Endothelial cell of umbilical vein (primary cell): ENCODE measurements around the gene NOTCH3. TPM values are rescaled to one million over a fixed set of nuclear protein-coding genes. Genes with fewer than 3 reads are reported as not detected.

ENCODE experiments used
- BruUV-seq: library from RNA; stranded (reverse); fragments of 400-500 nt; replicated peaks from 2 replicates; lab custom pipeline; 2021; lab: Mats Ljungman, UMichigan
- CTCF ChIA-PET: fragments of 300-600, 350-600 bp; sonication (Branson Sonifier 250); formaldehyde crosslinking; loops from one replicate; lab custom pipeline; 2021; ENCODE audit warnings: antibody characterized with exemption, inconsistent platforms; lab: Charles Lee
- POLR2A ChIA-PET: fragments of 300-600, 350-600 bp; sonication (Branson Sonifier 250); formaldehyde crosslinking; loops from one replicate; lab custom pipeline; 2021; ENCODE audit warnings: antibody characterized with exemption, inconsistent platforms; lab: Charles Lee
- DNase-seq: peaks from one replicate; pipeline ENCODE4 v3.0.0-alpha.2; 2011; ENCODE audit warnings: low read depth, low spot score
- FAIRE-seq: peaks from 2 replicates; lab custom pipeline; 2011; peaks lifted over from hg19 to GRCh38; lab: Jason Lieb, UNC
- H2AFZ ChIP-seq: 2 replicates; pipeline ENCODE4 v1.6.0; 2012; ENCODE audit warnings: low read depth, low read length, control low read depth, inconsistent platforms
- H3K27ac ChIP-seq: 2 replicates; pipeline ENCODE4 v1.5.1; 2011; ENCODE audit warnings: low read depth, mild to moderate bottlenecking, control low read depth, low read length, moderate library complexity; ENCODE audit not compliant: insufficient read depth
- H3K27me3 ChIP-seq, 2 experiments: 2 replicates each; pipeline versions ENCODE4 v1.6.0 to v1.6.1; 2011; ENCODE audit warnings: low read length in 2 of 2, mixed read lengths in 1 of 2; ENCODE audit not compliant: control insufficient read depth in 2 of 2, insufficient read depth in 2 of 2
- H3K36me3 ChIP-seq, 2 experiments: 2 replicates in 1 of 2; 3 replicates in 1 of 2; pipeline ENCODE4 v1.5.1; 2011; ENCODE audit warnings: low read length in 2 of 2, mild to moderate bottlenecking in 1 of 2, moderate library complexity in 1 of 2; ENCODE audit not compliant: control insufficient read depth in 2 of 2, insufficient read depth in 2 of 2; ENCODE audit errors: extremely low read depth in 1 of 2
- H3K4me1 ChIP-seq: 3 replicates; pipeline ENCODE4 v1.5.1; 2011; ENCODE audit warnings: mild to moderate bottlenecking, low read length; ENCODE audit not compliant: control insufficient read depth, insufficient read depth; ENCODE audit errors: extremely low read depth
- H3K4me2 ChIP-seq: 2 replicates; pipeline ENCODE4 v1.6.1; 2011; ENCODE audit warnings: low read length, control low read depth, mixed read lengths; ENCODE audit not compliant: insufficient read depth
- H3K4me3 ChIP-seq, 3 experiments: fragments of 200-600 bp in 1 of 3; sonication (generic), shearing (Covaris generic) in 1 of 3; replicated peaks in 1 of 3; 2 replicates each; pipeline ENCODE4 v1.5.1; 2011 to 2016; ENCODE audit warnings: control low read depth in 3 of 3, low read length in 3 of 3, mild to moderate bottlenecking in 2 of 3, inconsistent platforms in 1 of 3, low read depth in 1 of 3, moderate library complexity in 1 of 3; ENCODE audit not compliant: insufficient read depth in 1 of 3
- H3K79me2 ChIP-seq: 2 replicates; pipeline ENCODE4 v1.6.0; 2012; ENCODE audit warnings: low read length, inconsistent platforms; ENCODE audit not compliant: control insufficient read depth, insufficient read depth
- H3K9ac ChIP-seq: replicated peaks from 2 replicates; pipeline ENCODE3; 2011; ENCODE audit warnings: low read length, control low read depth; ENCODE audit not compliant: insufficient read depth; ENCODE audit errors: extremely low read depth
- H3K9me1 ChIP-seq: replicated peaks from 3 replicates; pipeline ENCODE4 v1.6.0; 2011; ENCODE audit warnings: mild to moderate bottlenecking, low read length; ENCODE audit not compliant: control insufficient read depth, insufficient read depth; ENCODE audit errors: extremely low read depth
- H3K9me3 ChIP-seq: replicated peaks from 2 replicates; pipeline ENCODE4 v1.5.1; 2012; ENCODE audit warnings: low read length, inconsistent platforms; ENCODE audit not compliant: control insufficient read depth, insufficient read depth
- H4K20me1 ChIP-seq: replicated peaks from 2 replicates; pipeline ENCODE3; 2011; ENCODE audit warnings: mild to moderate bottlenecking, low read length; ENCODE audit not compliant: control insufficient read depth, insufficient read depth; ENCODE audit errors: extremely low read depth
- EZH2 ChIP-seq: IDR thresholded peaks from 2 replicates; pipeline ENCODE4 v1.6.1; 2012; ENCODE audit warnings: borderline replicate concordance, low read depth, mild to moderate bottlenecking, moderate library complexity, low read length, inconsistent platforms; ENCODE audit not compliant: severe bottlenecking
- FOS ChIP-seq: IDR thresholded peaks from 2 replicates; pipeline ENCODE4 v1.6.1; 2011; ENCODE audit warnings: mild to moderate bottlenecking, low read length, moderate library complexity, borderline replicate concordance; ENCODE audit not compliant: insufficient read depth
- GATA2 ChIP-seq: IDR thresholded peaks from 2 replicates; pipeline ENCODE4 v1.7.0; 2011; ENCODE audit warnings: low read depth, mild to moderate bottlenecking, moderate library complexity, mixed read lengths, low read length; ENCODE audit not compliant: insufficient read length, insufficient read depth
- JUN ChIP-seq: IDR thresholded peaks from 2 replicates; pipeline ENCODE4 v1.6.1; 2011; ENCODE audit warnings: borderline replicate concordance, low read depth; ENCODE audit not compliant: insufficient read length, insufficient read depth
- MAX ChIP-seq: IDR thresholded peaks from 2 replicates; pipeline ENCODE4 v1.6.1; 2011; ENCODE audit not compliant: insufficient read depth, insufficient read length
- MYC ChIP-seq: IDR thresholded peaks from one replicate; pipeline ENCODE4 v1.6.1; 2011; ENCODE audit warnings: mild to moderate bottlenecking, low read depth, low read length
- POLR2A ChIP-seq: IDR thresholded peaks from 2 replicates; pipeline ENCODE4 v1.6.1; 2012; ENCODE audit warnings: low read depth, mild to moderate bottlenecking, control low read depth, low read length
- POLR2AphosphoS5 ChIP-seq: IDR thresholded peaks from 2 replicates; pipeline ENCODE4 v1.6.1; 2012; ENCODE audit warnings: low read depth, mild to moderate bottlenecking, control low read depth, low read length, moderate library complexity; ENCODE audit not compliant: insufficient read depth
- dilution Hi-C: fragments of 300-500 bp; cut with MboI; formaldehyde crosslinking; loops from one replicate; pipeline ENCODE4 v1.15.0; 2019; ENCODE audit warnings: low sequenced_read_pairs; ENCODE audit not compliant: extremely low pct_ligation_motif_present
- intact Hi-C: fragments of 100-400 bp; cut with micrococcal nuclease; formaldehyde crosslinking; loops from one replicate; pipeline ENCODE4 v1.10.0; 2022
- polyA plus RNA-seq, 4 experiments: library from polyadenylated mRNA; depleted of rRNA in 3 of 4; stranded (reverse) in 3 of 4; unstranded in 1 of 4; fragments of >200 nt; gene quantifications; 2 replicates each; pipeline versions ENCODE4 v1.2.1 to v1.2.3, GENCODE V29; 2011 to 2012; ENCODE audit warnings: missing spikeins in 1 of 4
- total RNA-seq: library from RNA; stranded (reverse); gene quantifications from 2 replicates; pipeline ENCODE4 v1.2.3, GENCODE V29; 2021
- TF ChIP-seq, protein P1 (sequence below), 2 donors: IDR thresholded peaks; 1 replicate in 1 of 2; 2 replicates in 1 of 2; pipeline ENCODE4 v1.5.1; 2011; ENCODE audit warnings: low read length in 2 of 2, mild to moderate bottlenecking in 2 of 2, moderate library complexity in 2 of 2, control low read depth in 1 of 2, inconsistent platforms in 1 of 2, low read depth in 1 of 2; ENCODE audit not compliant: insufficient read depth in 1 of 2; ENCODE audit errors: extremely low read depth in 1 of 2

NOTCH3 gene
- total and polyA plus RNA-seq, 2 donors (not counting 3 experiments of a cell fraction or from before 2014, with no cell fraction given), result 0.63 to 1.5 TPM

- FAIRE-seq (peak; percentile 43), DNase-seq (no peak)
- CTCF ChIA-PET, result no interaction called here
- H3K9me1 ChIP-seq, result no peaks in the 10 kb centered on the region
- H2AFZ ChIP-seq, result no peak overlapping the region
- H3K4me1 ChIP-seq, result no peaks in the 10 kb centered on the region
- H3K4me2 ChIP-seq, result no peak overlapping the region
- intact Hi-C loops, result no loop called here
- H4K20me1 ChIP-seq, result no peaks in the 10 kb centered on the region
- no peak overlapping the region for H3K4me3 ChIP-seq
- BruUV-seq, result no TSS peak
- dilution Hi-C loops, result no loop called here
- H3K27me3 ChIP-seq, result no peaks in the 10 kb centered on the region
- H3K9me3 ChIP-seq, result no peaks in the 10 kb centered on the region
- H3K36me3 ChIP-seq, result peaks cover 40 to 72% of the 10 kb centered on the region in 2 experiments
- POLR2A ChIA-PET, result no interaction called here
- H3K9ac ChIP-seq, result no peak overlapping the region
- H3K79me2 ChIP-seq, result no peaks in the 10 kb centered on the region
- H3K27ac ChIP-seq, result no peak overlapping the region
- no peak for TF ChIP-seq MAX
- no peak for TF ChIP-seq POLR2AphosphoS5
- TF ChIP-seq MYC, result no peak
- TF ChIP-seq, protein P1, sequence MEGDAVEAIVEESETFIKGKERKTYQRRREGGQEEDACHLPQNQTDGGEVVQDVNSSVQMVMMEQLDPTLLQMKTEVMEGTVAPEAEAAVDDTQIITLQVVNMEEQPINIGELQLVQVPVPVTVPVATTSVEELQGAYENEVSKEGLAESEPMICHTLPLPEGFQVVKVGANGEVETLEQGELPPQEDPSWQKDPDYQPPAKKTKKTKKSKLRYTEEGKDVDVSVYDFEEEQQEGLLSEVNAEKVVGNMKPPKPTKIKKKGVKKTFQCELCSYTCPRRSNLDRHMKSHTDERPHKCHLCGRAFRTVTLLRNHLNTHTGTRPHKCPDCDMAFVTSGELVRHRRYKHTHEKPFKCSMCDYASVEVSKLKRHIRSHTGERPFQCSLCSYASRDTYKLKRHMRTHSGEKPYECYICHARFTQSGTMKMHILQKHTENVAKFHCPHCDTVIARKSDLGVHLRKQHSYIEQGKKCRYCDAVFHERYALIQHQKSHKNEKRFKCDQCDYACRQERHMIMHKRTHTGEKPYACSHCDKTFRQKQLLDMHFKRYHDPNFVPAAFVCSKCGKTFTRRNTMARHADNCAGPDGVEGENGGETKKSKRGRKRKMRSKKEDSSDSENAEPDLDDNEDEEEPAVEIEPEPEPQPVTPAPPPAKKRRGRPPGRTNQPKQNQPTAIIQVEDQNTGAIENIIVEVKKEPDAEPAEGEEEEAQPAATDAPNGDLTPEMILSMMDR (IDR thresholded peaks at IDR 0.05; ENCODE audit: extremely low read depth in 1 of 2, insufficient read depth in 1 of 2, low read depth in 1 of 2, low read length in 2 of 2), result no peak
- no peak for TF ChIP-seq EZH2
- no peak for TF ChIP-seq POLR2A
- no peak for TF ChIP-seq FOS
- no peak for TF ChIP-seq GATA2
- TF ChIP-seq JUN, result no peak
Measured at GRCh38 chr19:15115080-15115479, 85.7 kb downstream of the NOTCH3 start.
